ENCODE results near the gene MAST2.
A peak's percentile ranks its signal among the peaks of the same experiment; 100 is the strongest.

Gene MAST2

GRCh38 chr1:45789601-45790000 lies 13.8 kb upstream of the MAST2 start:
- TF ChIP-seq SNAI2 (CRISPR knock-in tag; IDR thresholded peaks at IDR 0.05) = no peak
- no peak for TF ChIP-seq ESRRG (CRISPR knock-in tag; IDR thresholded peaks at IDR 0.05)
- TF ChIP-seq TOX (CRISPR knock-in tag; IDR thresholded peaks at IDR 0.05; ENCODE audit: borderline replicate concordance) = no peak
- TF ChIP-seq BACH2 (CRISPR knock-in tag; IDR thresholded peaks at IDR 0.05; ENCODE audit: borderline replicate concordance) = no peak
- TF ChIP-seq OSR1 (CRISPR knock-in tag; IDR thresholded peaks at IDR 0.05) = no peak
- TF ChIP-seq CREB5 (CRISPR knock-in tag; IDR thresholded peaks at IDR 0.05; ENCODE audit: low read depth) = no peak
- no peak for TF ChIP-seq ISL1 (CRISPR knock-in tag; IDR thresholded peaks at IDR 0.05)
- TF ChIP-seq ZFP30 (CRISPR knock-in tag; IDR thresholded peaks at IDR 0.05) = no peak
- TF ChIP-seq POU6F1 (CRISPR knock-in tag; IDR thresholded peaks at IDR 0.05; ENCODE audit: borderline replicate concordance, low read depth) = no peak
- ATAC-seq = no peak

GRCh38 chr1:45792744-45793143 lies 10.7 kb upstream of the MAST2 start:
- no peak for TF ChIP-seq ARNTL (CRISPR knock-in tag; IDR thresholded peaks at IDR 0.05; ENCODE audit: borderline replicate concordance, low read depth)
- no peak for TF ChIP-seq ZFP30 (CRISPR knock-in tag; IDR thresholded peaks at IDR 0.05)
- no peak for TF ChIP-seq PPARA (CRISPR knock-in tag; IDR thresholded peaks at IDR 0.05; ENCODE audit: borderline replicate concordance)
- no peak for TF ChIP-seq TCF4 (CRISPR knock-in tag; IDR thresholded peaks at IDR 0.05; ENCODE audit: borderline replicate concordance)
- no peak for TF ChIP-seq ZFP3 (CRISPR knock-in tag; IDR thresholded peaks at IDR 0.05)
- TF ChIP-seq RARB (CRISPR knock-in tag; IDR thresholded peaks at IDR 0.05) = no peak
- no peak for TF ChIP-seq POU6F1 (CRISPR knock-in tag; IDR thresholded peaks at IDR 0.05; ENCODE audit: borderline replicate concordance, low read depth)
- no peak for TF ChIP-seq CSRNP3 (CRISPR knock-in tag; IDR thresholded peaks at IDR 0.05)
- no peak for TF ChIP-seq ZNF70 (CRISPR knock-in tag; IDR thresholded peaks at IDR 0.05)
- no peak for ATAC-seq

- peak; percentile 59; the same call in 2 of the 3 replicates for ATAC-seq
- no peak for TF ChIP-seq POU6F1 (CRISPR knock-in tag; IDR thresholded peaks at IDR 0.05; ENCODE audit: borderline replicate concordance, low read depth)
- TF ChIP-seq TCF4 (CRISPR knock-in tag; IDR thresholded peaks at IDR 0.05; ENCODE audit: borderline replicate concordance) = no peak
- TF ChIP-seq ISL1 (CRISPR knock-in tag; IDR thresholded peaks at IDR 0.05) = no peak
- TF ChIP-seq GLIS3 (CRISPR knock-in tag; IDR thresholded peaks at IDR 0.05) = no peak
- TF ChIP-seq TSHZ2 (CRISPR knock-in tag; IDR thresholded peaks at IDR 0.05) = no peak
- no peak for TF ChIP-seq PPARA (CRISPR knock-in tag; IDR thresholded peaks at IDR 0.05; ENCODE audit: borderline replicate concordance)
- no peak for TF ChIP-seq ZNF8 (CRISPR knock-in tag; IDR thresholded peaks at IDR 0.05)
- no peak for TF ChIP-seq ZFP3 (CRISPR knock-in tag; IDR thresholded peaks at IDR 0.05)
- no peak for TF ChIP-seq ZNF565 (CRISPR knock-in tag; conservative IDR thresholded peaks at IDR 0.05; ENCODE audit: low read depth)
- no peak for TF ChIP-seq ZC3H10 (CRISPR knock-in tag; IDR thresholded peaks at IDR 0.05)
- TF ChIP-seq ZFP30 (CRISPR knock-in tag; IDR thresholded peaks at IDR 0.05) = no peak
- no peak for TF ChIP-seq CSRNP3 (CRISPR knock-in tag; IDR thresholded peaks at IDR 0.05)
- TF ChIP-seq BACH2 (CRISPR knock-in tag; IDR thresholded peaks at IDR 0.05; ENCODE audit: borderline replicate concordance) = no peak
- TF ChIP-seq ESRRG (CRISPR knock-in tag; IDR thresholded peaks at IDR 0.05) = no peak
- no peak for TF ChIP-seq SNAI2 (CRISPR knock-in tag; IDR thresholded peaks at IDR 0.05)
- TF ChIP-seq TOX (CRISPR knock-in tag; IDR thresholded peaks at IDR 0.05; ENCODE audit: borderline replicate concordance) = no peak
- no peak for TF ChIP-seq CREB5 (CRISPR knock-in tag; IDR thresholded peaks at IDR 0.05; ENCODE audit: low read depth)
- no peak for TF ChIP-seq CSDC2 (CRISPR knock-in tag; IDR thresholded peaks at IDR 0.05)
- no peak for TF ChIP-seq ZNF70 (CRISPR knock-in tag; IDR thresholded peaks at IDR 0.05)
Observed at GRCh38 chr1:45793942-45794604, 9.3 kb upstream of the MAST2 start.

Measured in SK-N-SH treated with all-trans-retinoic acid at 6 μM for 48 hours (cell line).